Sciatic nerve (tissue), 2 donors: ENCODE data around the gene S100A14. TPM values are rescaled to one million over a fixed set of nuclear protein-coding genes. Genes with fewer than 3 reads are reported as not detected.
"Not testable (repeated sequence)": the region's sequence is repeated elsewhere in the genome, so short reads cannot be mapped to it uniquely, and the experiment has no call there.

Experiments
- ATAC-seq: fragments of 200-7000 bp; cut with Tn5 transposase; one replicate; pipeline ENCODE4 v1.9.1; 2020; ENCODE audit warnings: mild to moderate bottlenecking, moderate library complexity
- DNase-seq: peaks from one replicate; pipeline ENCODE4 v3.0.0-alpha.2; 2020; ENCODE audit warnings: low spot score
- intact Hi-C: fragments of 100-400 bp; cut with DNase I; formaldehyde crosslinking; loops from one replicate; pipeline ENCODE4 v1.14.2; 2022
- total RNA-seq: library from RNA; stranded (reverse); fragmentation: NEBNext Ultra II Directional; extraction: Animal tissue kit (Norgen Biotek cat#: 25700); gene quantifications from one replicate; pipeline ENCODE4 v1.2.1, GENCODE V29; 2021
- donor health status: DM: no; HTN: no; CAD: no.
- donor health status: DM: no; HTN: no; CAD: no.

S100A14 gene
- total RNA-seq, 1 donor from 2014 or later = 0.49 TPM

DNA sequence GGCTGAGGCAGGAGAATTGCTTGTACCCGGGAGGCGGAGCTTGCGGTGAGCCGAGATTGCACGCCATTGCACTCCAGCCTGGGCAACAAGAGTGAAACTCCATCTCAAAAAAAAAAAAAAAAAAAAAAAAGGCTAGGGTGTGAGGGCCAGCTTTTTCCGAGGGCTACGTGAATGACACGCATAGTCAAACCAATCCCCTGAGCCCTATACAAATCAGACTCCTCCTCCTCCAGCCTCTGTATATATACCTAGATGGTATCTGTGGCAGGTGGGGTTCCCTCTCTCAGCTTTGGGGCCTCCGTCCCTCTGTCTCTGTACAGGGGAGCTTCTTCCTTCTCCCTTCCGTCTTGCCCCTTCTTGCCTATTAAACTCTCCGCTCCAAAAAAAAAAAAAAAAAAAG, 9.9 kb downstream of the S100A14 start:
- ATAC-seq (no peak), DNase-seq (peak; percentile 33)
- intact Hi-C loops = no loop called here

DNA sequence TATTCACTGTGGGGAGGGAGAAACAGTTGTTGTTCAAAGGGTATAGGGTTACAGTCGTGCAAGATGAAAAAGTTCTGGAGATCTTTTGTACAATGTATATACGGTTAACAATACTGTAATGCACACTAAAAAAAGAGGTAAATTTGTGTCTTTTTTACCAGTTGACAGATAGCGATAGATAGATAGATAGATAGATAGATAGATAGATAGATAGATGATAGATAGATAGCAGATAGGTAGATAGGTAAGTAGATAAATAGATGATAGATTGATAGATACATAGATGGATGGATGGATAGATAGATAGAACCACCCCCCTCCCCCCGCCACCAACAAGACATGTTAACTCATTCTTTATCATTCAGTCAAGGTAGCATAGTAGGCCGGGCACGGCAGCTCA, 13.4 kb downstream of the S100A14 start:
- ATAC-seq = no peak
- DNase-seq = peak; percentile 15
- intact Hi-C loops = no loop called here

DNA sequence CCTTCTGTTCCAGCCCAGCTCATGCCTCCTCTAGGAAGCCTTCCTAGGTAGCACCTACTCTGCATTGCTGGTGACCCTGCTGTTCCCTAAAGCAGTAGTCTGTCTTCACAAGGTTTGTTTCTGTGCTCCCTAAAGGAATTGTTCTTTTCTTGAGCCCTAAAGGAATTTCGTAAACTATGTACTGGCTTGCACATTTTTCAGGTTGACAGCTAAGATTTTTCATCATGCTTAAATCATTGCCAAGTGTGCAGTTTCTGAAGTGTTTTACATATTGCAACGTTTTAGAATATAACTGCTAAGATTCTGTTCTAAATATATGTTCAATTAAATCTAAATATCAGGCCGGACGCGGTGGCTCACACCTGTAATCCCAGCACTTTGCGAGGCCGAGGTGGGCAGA, 16.3 kb downstream of the S100A14 start:
- DNase-seq = peak; percentile 7
- no peak for ATAC-seq
- intact Hi-C loops = no loop called here

GRCh38 chr1:153598309-153599172, 17.6 kb downstream of the S100A14 start:
- ATAC-seq = peak; percentile 49
- intact Hi-C loops = no loop called here

GRCh38 chr1:153597206-153597605, 18.9 kb downstream of the S100A14 start:
- intact Hi-C loops = no loop called here
- ATAC-seq (no peak), DNase-seq (no peak)

More at GRCh38 chr1:153598309-153599172, 17.6 kb downstream of the S100A14 start:
- peak; percentile 42 for DNase-seq

DNA sequence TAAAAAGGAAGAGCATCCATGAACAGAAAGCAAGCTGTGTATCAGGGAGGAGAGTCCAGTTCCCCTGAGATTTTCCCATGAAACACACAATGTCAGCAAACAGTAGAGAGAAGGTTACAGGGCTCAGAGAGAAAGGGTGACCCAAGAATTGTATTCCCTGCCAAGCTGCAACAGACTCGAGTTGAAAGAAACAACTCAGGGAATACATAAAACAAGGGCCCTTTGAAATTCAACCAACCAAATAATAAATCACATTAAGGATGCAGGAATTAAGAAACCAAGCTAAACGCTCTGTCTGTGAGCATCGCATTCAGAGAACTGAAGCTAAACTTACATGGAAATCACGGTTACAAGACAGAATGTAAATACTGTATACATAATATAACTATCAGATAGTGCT, 23.4 kb downstream of the S100A14 start:
- ATAC-seq (peak; percentile 95), DNase-seq (peak; percentile 5)
- intact Hi-C loops = no loop called here

- ATAC-seq (no peak), DNase-seq (no peak)
- intact Hi-C loops = no loop called here
These were observed 27.6 kb downstream of the S100A14 start for GRCh38 chr1:153588482-153588881.

GRCh38 chr1:153588033-153588432, 28.1 kb downstream of the S100A14 start:
- intact Hi-C loops, ATAC-seq: not testable (repeated sequence)
- DNase-seq = peak; percentile 26

GRCh38 chr1:153587314-153587713, 28.8 kb downstream of the S100A14 start:
- intact Hi-C loops = no loop called here

GRCh38 chr1:153586347-153586746, 29.8 kb downstream of the S100A14 start:
- intact Hi-C loops = no loop called here
- DNase-seq = no peak

More at GRCh38 chr1:153587314-153587713, 28.8 kb downstream of the S100A14 start:
- ATAC-seq (no peak), DNase-seq (no peak)

DNA sequence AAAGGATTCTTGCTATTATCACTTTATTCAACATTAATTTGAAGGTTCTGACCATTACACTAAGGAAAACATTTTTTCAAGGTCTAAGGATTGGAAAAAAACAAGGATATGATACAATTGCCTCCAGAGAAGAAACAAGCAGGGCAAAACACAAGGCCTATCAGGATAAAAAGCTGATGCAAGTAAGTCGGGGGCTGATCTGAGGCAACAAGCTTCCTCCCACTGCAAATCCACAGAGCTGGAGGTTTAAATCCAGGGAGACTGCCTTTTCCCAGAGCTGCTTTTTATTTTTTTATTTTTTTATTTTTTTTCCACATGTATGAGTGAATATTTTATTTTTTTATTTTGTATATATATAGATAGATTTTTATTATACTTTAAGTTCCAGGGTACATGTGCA, 31.1 kb downstream of the S100A14 start:
- intact Hi-C loops = no loop called here

More at GRCh38 chr1:153586347-153586746, 29.8 kb downstream of the S100A14 start:
- no peak for ATAC-seq

DNA sequence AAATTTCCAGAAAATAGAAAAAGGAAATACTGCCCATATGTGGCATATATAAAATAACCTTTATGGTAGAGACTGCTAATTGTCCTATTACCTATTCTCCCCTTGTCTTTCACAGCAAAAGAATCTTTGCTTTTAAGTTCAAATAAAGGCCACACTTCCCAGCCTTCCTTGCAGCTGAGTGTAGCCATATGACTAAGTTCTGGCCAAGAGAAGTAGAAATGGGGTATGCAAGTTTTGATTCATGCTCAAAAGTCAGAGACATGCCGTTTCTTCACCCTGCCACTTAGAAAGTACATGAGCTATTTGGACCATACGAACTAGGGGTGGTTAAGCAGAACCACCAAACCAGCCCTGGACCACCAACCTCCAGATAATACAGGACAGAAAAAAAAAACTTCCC, 32.1 kb downstream of the S100A14 start:
- no peak for ATAC-seq
- intact Hi-C loops = no loop called here
- no peak for DNase-seq

More for the DNA sequence above, 31.1 kb downstream of the S100A14 start:
- DNase-seq (no peak), ATAC-seq (no peak)

DNA sequence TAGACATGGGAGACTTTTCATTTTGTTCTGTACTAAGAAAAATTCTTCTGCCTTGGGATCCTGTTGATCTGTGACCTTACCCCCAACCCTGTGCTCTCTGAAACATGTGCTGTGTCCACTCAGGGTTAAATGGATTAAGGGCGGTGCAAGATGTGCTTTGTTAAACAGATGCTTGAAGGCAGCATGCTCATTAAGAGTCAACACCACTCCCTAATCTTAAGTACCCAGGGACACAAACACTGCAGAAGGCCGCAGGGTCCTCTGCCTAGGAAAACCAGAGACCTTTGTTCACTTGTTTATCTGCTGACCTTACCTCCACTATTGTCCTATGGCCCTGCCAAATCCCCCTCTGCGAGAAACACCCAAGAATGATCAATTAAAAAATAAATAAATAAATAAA, 32.6 kb downstream of the S100A14 start:
- DNase-seq, intact Hi-C loops, ATAC-seq: not testable (repeated sequence)

GRCh38 chr1:153582836-153583235, 33.3 kb downstream of the S100A14 start:
- ATAC-seq, intact Hi-C loops, DNase-seq: not testable (repeated sequence)

GRCh38 chr1:153578936-153579335, 37.2 kb downstream of the S100A14 start:
- intact Hi-C loops = loop anchor here (5.0 kb wide), 1 partner anchor 38 kb away; the partner anchor contains the start of gene S100A14
- ATAC-seq (no peak), DNase-seq (no peak)

DNA sequence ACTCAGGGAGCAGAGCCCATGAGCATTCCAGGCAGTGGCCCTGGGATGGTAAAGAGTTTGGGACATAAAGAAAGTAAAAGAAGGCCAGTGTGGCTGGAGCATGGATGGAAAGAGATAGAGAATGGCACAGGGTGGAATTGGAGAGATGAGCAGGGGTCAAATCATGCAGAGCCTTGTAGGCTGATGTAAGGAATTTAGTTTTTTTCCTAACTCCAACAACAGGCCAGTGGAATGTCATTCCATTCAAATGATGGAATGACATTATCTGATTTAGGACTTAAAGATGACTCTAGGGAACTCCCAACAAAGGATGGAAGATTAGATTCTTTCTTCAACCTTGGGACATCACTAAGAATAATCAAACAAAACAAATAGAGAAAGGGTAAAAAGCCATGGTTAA, 37.6 kb downstream of the S100A14 start:
- ATAC-seq (no peak), DNase-seq (no peak)
- intact Hi-C loops = loop anchor here (5.0 kb wide), 1 partner anchor 39 kb away; the partner anchor contains the start of gene S100A14

DNA sequence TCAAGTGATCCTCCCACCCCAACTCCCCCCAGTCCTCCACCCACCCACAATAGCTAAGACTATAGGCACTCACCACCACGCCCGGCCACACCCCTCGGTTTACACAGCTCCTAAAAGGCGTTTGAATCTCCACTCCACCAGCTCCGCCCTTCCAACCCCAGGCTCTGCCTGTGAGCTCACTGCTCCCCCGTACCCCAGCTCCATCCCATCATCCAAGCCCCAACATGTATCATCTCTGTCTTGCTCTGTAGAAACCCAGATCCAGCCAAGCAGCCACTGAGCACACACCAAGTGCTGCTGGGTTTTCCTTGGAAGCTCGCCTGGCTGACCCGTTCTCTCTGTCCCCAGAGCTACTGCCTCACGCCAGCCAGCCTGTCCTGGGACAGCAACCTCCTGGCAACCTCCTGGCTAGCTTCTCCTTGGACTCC, 38.5 kb downstream of the S100A14 start:
- DNase-seq = peak; percentile 56
- intact Hi-C loops = loop anchor here (5.0 kb wide), 1 partner anchor 40 kb away; the partner anchor contains the start of gene S100A14
- ATAC-seq = peak; percentile 75

DNA sequence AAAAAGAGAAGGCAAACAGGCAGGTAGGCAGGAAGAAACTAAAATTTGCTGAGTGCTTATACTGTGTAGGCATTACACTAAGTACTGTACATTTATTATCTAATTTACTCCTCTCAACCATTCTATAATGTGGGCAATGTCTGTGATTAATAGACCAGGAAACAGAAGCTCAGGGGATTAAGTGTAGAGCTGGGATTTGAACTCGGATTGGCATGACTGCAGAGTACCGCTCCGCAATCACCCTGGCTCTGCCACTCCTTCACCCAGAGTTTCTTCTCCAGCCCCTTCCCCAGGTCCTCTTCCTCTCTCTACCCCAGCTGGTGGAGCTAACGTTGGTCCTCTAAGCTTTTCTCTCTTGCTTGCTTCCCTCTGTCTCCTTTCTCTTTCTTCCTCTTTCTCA, 39.0 kb downstream of the S100A14 start:
- intact Hi-C loops = loop anchor here (5.0 kb wide), 1 partner anchor 40 kb away; the partner anchor contains the start of gene S100A14
- ATAC-seq = no peak
- DNase-seq = peak; percentile 19

DNA sequence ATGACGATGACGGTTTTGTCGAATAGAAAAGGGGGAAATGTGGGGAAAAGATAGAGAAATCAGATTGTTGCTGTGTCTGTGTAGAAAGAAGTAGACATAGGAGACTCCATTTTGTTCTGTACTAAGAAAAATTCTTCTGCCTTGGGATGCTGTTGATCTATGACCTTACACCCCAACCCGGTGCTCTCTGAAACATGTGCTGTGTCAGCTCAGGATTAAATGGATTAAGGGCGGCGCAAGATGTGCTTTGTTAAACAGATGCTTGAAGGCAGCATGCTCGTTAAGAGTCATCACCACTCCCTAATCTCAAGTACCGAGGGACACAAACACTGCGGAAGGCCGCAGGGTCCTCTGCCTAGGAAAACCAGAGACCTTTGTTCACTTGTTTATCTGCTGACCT, 40.6 kb downstream of the S100A14 start:
- DNase-seq = peak; percentile 0
- intact Hi-C loops = loop anchor here (5.0 kb wide), 1 partner anchor 42 kb away; the partner anchor contains the start of gene S100A14
- not testable (repeated sequence) for ATAC-seq

GRCh38 chr1:153575081-153575491, 41.0 kb downstream of the S100A14 start:
- DNase-seq, ATAC-seq: not testable (repeated sequence)
- intact Hi-C loops = loop anchor here (5.0 kb wide), 1 partner anchor 42 kb away; the partner anchor contains the start of gene S100A14
